Muscle of arm (tissue), 12 donors: ENCODE results near the gene MAN1A1. TPM values are rescaled to one million over a fixed set of nuclear protein-coding genes. Genes with fewer than 3 reads are reported as not detected.

Experiments used
- DNase-seq: peaks from one replicate; pipeline ENCODE4 v3.0.0-alpha.2; 2013
- polyA plus RNA-seq, 12 donors: library from polyadenylated mRNA; unstranded; fragments of 120-200 nt; gene quantifications; one replicate each; pipeline ENCODE4 v1.2.1, GENCODE V29; 2013; ENCODE audit not compliant: insufficient read length in 12 of 12

The MAN1A1 gene
- polyA plus RNA-seq, 12 donors, result 26.5 to 63.0 (median 34.4) TPM; not detected in 1

DNA sequence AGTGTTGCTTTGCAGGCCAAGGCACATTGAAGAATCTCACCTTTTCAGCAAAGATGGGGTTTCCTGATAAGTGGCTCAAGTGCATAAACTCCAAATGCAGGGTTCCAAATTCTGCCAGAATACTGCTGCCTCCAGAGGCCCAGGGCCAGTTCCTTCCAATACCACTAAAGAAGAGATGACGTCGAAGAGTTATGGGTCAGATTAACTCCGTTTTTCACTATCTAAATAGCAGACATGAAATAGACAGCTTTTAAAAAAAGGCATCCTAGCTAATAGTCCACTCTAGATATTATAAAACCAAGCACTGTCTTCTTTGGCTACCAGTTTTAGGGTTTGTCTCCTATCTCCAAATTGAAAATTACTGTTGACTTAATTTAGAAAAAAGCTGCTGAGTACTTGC lies 144.8 kb downstream of the MAN1A1 start:
- no peak for DNase-seq

DNA sequence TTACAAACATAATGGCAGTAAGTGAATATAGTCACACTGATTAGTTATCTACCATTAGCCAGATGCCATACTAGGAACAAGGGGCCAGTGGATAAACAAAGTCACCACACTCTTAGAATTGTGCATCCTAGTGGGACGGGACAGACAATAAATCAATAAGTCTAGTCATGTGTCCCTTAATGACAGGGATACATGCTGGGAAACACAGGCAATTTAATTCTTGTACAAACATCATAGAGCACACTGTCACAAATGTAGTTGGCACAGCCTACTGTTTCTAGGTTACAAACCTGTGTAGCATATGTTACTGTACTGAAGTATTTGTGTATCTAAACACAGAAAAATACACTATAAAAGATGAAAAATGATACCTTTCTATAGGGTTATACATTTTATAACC lies 148.1 kb downstream of the MAN1A1 start:
- no peak for DNase-seq

DNA sequence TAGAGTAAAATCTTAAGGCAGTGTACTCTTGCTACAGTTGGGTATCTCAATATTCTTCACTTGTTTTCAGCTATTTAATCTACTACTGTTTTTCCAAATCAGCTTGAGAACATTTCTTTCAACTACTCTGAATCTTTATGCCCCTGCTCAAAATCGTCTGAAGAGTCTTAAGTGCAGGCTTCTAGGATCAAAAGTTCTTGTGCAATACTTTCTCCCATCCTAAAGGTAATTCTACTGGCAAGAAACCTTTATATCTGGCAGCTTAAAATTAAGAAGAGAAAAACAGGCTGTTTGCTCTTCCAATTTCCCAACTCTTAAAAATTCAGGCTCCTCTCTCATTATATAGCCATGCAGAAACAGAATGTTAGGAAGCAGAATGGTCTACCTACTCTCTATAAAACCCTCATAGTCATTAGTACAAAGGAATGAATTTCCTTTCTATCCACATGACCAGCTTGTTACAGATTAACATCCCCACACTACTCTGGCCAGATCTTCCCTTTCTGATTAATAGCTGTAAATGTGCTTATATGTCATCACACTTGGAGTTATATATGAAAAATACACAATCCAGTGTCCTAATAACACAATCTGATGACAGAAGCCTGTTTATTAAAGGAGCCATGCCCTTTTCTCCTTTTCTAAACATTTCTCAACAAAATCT lies 148.9 kb downstream of the MAN1A1 start:
- DNase-seq, result no peak

DNA sequence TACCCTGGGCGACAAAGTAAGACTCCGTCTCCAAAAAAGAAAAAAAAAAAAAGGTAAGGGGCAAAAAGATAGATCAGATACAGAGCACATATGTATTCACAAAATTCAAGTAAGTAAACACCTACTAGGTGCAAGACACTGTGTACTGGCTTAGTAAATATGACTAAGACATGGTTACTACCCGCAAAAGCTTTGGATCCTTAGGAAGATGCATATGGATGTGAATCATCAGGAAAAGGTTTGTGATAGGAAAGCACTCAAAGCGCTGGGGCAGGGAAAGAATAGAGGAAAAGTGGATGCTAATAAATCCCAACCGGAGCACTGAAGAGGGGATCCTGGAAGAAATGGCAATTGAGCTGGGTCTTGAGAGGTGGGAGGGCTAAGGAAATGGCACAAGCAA lies 152.3 kb downstream of the MAN1A1 start:
- no peak for DNase-seq

DNA sequence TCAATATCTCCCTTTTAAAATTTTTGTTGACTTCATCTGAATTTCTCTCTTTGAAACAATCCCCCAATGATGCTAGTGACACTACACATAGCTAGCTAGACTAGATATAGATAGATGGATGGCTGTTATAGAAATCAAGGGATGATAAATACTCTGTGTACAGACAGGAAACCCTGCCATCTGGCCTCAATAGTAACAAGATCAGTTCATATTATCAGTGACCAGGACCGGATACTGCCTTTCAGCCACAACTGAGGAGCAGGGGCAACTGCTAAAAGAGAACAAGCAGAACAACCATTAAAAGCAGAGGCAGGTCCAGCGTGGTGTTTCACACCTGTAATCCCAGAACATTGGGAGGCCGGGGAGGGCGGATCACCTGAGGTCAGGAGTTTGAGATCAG lies 152.8 kb downstream of the MAN1A1 start:
- DNase-seq, result no peak

DNA sequence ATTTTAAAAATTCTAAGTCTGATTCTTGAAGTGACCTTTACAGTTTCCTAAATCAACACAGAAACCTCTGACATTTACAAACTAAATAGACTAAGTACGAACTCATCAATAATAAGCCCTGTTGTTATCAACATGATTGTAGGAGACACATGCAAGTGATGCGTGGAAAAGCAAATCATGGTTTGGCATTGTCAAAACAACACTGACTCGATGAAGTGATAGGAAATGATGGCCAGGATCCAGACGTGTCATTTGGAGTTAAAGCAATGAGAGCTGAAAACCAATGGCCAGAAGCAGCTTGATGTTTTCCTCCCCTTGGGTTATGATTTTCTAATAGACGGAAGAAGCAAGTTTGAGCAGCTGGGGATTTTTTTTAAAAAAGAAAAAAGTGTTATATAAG lies 153.7 kb downstream of the MAN1A1 start:
- no peak for DNase-seq

DNA sequence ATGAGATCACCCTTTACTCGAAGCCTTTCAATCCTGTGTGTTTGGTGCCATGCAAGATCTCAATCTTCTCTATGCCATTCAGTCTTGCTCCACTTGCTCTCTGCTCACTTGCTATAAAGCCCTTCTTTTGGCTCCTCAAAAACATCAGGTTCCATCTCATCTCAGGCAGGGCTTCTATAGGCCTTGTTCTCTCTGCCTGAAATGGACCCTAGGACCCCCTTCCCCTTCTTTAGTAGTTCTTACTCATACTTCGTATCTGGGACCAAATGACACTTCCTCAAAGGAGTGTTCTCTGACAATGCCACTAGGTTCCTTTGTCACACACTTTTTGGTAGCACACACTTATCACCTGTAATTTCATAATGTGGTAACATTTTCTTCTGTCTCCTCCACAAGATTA lies 154.4 kb downstream of the MAN1A1 start:
- DNase-seq, result no peak

DNA sequence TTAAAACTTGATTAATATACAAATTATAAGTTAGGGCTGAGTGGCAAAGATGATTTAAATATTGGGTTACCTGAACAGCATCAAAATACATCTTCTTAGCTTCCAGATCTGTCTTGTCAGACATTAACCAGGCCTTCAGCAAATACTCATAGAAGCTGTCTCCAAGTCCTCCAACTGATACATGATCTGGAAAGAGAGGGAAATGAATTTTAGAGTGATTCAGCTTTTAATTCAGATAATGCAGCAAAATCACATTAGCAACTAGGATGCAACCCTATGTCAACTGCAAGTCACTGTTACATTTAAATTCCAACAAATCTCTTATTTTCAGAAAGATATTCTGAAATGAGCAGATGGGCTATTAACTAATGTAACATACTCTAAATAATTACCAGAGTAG lies 155.9 kb downstream of the MAN1A1 start:
- no peak for DNase-seq

DNA sequence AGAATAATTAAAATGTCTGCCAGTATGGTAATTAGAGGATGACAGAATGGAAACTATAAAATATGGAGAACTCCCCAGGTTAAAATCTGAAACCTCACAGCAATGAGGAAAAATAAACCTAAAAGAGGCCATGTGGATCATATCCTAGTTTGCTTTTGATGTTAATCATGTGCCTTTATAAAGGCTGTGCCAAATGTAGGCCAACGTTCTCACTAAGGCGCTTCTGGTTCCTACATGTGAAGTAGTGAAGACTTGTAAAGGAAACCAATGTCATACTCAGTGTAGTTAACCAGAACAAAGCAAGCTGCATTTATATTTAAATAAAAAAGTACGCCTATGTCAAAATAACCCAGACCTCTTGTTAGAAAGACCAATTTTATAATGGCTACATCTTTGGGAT lies 157.4 kb downstream of the MAN1A1 start:
- no peak for DNase-seq

DNA sequence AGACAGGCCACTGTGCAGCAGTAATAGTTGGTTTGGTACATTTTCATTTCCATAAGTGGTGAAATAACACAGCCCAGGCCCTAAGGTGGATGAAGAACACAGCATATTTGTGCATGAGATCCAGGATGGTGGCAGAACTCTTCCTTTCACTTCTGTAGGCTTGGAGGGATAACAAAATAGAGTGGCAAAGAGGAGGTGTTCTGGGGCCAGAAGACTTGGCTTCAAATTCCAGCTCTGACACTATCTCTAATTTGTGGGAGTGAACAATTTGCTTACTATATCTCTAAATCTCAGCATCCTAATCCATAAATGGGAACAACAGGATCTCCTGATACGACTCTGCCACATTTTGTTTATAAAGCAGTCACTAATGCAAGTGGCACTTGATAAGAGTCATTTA lies 159.4 kb downstream of the MAN1A1 start:
- no peak for DNase-seq

DNA sequence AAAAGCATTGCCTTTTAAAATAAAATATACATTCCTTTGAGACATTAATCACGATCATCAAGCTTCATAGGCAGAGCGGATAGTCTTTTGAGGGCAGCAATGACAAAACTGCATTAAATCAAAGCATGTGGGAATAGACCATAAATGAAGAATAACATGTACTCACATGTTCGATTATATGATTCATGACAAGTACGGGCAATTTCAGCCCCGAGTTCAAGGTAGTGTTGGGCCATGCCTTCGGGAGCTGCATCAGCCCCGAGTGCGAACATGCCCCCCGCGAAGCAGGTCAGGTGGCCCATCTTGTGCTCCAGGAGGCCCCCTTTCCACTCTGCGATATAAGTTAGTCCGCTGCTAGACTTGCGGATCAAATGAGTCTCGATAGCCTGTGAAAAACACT lies 160.1 kb downstream of the MAN1A1 start:
- DNase-seq, result no peak

DNA sequence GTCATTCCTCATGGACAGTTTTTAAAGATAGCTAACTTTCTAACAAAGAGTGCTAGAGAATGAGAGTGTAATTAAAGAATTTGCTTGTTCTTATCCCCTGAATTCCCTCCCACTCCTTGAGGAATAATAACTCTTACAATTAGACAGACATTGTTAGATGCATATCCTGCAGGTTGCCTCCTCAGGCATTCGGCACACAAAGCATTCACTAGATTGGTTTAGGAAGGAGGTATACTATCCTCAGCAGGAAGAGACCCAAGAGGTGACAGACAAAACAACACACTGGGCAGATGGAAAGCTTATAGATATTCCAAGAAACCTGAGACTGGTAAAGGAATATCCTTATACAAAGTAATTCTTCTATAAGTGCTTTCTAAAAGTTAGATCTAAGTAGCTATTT lies 162.0 kb downstream of the MAN1A1 start:
- no peak for DNase-seq

DNA sequence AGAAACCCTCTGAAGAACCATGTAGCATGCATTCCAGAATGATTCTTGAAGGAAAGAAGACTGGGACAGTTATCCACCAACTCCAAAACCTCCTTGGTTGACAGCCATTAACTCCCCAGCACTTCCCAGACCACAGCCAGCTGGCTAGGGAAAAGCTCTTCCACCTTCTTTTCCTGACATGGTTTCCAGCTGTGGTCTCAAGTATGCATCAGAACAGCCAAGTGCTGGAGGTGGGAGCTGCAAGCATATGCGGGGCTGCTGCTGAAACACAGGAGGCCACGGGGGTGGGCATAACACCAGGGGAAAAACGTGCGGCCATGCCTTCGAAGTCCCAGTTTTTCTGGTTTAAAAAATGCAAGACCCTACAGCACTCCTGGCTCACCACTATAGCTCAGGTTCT lies 163.1 kb downstream of the MAN1A1 start:
- DNase-seq, result no peak

DNA sequence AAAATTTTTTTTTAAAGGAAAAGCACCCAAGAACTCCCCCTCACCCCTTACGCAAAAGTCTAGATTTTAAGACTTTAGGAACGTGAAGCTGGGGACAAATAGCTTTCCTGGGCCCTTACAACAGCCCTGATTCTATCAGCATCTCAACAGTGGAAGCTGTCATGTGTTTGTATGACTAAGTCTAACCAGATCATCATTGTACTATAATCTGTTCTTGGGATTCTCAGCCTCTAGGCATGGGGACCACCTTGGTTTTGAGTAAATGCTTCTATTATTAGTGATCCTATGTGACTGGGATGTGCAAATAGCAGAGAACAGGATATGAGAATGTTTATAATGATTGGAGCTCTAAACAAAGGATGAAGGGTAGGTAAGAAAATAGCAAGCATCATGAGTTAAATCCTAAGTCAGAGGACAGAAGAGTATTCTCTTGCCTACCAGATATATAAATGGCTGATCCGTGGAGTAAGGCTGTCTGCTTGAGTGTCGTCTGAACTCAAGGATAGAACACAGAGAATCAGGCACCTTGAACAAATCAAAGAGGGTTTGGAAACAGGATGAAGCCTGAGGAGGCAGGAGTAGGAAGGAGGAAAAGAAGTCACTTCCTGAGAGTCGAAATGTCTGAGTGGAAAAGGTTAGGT lies 165.4 kb downstream of the MAN1A1 start:
- no peak for DNase-seq

DNA sequence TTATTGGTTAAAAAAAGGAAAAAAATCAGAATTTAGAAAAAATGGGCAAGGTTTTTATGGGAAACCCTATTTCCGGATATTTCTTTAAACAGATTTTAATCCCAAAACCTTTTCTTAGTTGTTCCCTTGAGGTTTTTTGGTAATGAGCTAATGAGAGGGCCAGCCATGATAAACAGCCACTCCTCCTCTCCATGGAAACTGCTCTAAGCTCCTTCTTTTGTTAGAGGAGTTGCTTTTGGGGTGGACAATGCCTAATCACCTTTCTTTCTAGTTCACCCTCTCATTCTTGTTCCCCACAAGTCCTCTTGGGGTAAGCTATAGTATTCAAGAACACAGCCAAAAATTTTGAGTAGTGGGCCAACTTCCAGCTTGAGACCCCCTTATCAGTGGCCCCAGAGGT lies 166.1 kb downstream of the MAN1A1 start:
- no peak for DNase-seq

DNA sequence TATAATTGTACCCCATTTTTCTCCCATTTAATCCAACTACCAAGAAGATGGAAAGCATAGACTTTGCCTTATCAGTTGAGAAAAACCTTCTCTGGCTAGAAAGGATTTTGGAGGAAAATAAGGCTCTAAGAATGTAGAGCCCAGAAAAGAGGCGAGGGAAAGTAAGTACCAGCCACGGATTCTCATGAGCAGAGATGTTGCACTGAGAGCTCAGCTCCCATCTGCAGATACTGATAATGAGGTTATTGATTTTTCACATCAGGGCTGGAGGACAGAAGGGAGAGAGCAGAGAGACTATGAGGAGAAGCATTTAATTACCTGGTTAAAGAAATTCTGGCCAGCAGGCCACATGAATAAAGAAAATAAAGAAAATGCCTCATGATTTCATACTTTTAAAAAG lies 166.7 kb downstream of the MAN1A1 start:
- DNase-seq, result no peak

DNA sequence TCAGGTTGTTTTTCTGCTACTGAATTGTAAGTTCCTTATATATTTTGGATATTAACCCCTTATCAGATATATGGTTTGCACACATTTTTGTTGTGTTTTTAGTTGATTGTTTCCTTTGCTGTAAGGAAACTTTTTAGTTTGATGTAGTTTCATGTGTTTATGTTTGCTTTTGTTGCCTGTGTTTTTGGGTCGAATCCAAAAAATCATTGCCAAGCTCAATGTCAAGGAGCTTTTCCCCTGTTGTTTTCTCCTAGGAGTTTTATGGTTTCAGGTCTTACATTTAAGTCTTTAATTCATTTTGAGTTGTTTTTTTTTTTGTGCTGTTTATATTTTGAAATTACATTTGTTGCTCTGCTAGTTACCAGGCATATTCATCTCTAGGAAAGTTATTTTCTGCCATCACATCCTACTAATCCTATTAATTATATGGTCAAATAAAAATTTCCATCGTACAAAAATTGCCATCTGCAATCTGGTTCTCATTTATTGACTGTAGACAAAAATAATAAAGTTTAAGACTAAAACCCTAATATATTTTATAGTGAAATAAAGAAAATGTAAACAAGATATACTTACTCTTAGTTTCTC lies 167.3 kb downstream of the MAN1A1 start:
- no peak for DNase-seq

DNA sequence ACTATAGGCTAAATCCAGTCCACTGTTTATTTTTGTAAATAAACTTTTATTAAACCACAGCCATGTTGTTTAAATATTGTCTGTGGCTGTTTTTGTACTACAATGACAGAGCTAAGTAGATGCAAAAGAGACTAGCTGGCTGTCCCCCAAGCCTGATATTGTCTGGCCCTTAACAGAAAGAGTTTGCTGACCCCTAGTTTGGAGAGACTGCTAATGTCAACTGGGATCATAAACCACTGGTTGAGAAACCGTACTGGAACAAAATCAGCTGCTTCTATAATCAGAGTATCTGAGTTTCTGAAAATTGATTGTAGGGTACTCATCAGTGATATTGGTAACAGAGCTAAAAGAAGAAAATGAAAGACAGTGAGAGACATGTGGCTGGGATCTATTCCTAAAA lies 168.5 kb downstream of the MAN1A1 start:
- no peak for DNase-seq

DNA sequence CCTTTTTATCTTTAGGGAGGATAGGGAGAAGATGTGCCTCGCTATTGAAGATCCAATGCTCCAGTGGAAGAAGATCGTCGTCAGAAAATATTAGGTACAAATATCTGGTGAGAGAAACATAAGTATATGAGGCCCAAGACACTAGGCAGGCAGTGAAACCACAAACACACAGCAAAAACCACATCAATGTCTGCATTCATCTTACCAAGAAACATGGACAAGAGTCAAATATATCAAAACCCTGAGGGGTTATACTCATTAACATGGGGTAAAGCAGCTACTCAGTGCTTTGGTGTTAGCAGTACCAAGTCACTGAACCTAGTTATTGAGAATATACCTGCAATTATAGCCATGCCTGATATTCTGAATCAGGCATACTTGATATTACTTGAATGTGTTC lies 169.7 kb downstream of the MAN1A1 start:
- DNase-seq, result no peak

DNA sequence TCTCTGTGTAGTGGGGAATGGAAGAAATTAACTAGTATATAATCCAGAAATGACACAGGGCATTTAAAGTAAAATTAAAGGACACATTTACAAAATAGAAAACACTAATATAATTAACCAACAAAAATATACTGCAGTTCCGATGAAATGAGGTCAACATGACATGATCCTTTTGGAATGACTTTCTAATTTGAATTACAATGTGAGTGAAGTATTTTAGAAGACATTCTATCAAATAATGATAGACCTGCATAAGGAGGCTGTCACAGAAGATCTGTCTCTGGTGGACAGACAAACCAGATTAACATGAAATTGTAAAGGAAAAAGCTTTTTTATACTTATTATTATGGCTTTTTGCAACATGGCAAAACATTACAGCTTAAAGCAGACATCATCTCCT lies 170.5 kb downstream of the MAN1A1 start:
- no peak for DNase-seq

DNA sequence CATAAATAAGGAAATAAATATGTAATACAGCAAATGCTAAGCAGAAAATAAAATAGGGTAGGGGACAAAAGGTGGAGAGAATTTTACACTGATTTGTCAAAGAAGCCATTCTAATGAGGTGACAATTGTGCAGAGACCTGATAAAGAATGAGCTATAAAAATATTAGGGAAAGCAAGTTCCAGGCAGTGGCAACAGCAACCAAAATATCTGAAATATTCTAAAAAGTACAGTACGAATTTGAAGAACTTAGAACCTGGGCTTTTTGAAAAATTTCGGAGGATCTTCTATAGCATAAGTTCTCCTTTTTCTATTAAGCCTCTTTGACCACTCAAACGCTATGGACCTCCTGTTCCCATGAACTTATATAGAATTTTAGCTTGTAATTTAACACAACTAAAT lies 173.1 kb downstream of the MAN1A1 start:
- no peak for DNase-seq

DNA sequence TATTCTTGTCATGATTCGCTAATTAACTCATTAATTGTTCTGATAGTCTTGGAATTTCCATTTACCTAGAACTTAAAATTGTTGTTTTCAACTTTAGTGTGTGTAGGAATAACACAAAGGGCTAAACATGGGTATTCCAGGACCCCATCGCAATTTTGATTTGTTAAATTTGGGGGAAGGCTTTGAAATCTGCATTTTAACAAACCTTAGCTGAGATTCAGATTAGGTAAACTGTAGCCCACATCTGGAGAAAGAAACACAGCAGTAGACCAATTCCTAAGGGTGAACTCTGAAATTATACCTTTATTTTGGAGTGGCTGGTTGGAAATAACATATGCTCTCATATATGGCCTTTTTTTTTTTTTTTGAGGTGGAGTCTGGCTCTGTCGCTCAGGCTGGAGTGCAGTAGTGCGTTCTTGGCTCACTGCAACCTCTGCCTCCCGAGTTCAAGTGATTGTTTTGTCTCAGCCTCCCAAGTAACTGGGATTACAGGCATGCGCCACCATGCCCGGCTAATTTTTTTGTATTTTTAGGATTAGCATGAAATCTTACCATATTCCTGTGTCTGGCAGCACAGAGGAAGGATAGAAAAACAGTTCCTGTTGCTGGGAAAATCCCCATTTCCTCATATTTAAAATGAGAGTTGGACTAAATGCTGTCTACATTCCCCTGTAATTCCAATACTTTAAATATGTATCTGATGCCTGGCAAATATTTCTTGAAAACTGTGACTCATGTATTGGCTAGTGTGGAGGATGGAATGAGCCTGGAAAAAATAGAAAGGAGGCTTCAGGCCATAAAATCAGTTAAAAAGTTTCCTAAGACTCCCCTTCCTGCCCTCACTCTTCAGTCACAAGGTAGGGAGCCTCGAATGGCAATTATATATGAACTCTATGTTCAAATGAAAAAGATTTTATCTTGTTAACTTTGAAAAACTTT lies 174.4 kb downstream of the MAN1A1 start:
- DNase-seq, result no peak

DNA sequence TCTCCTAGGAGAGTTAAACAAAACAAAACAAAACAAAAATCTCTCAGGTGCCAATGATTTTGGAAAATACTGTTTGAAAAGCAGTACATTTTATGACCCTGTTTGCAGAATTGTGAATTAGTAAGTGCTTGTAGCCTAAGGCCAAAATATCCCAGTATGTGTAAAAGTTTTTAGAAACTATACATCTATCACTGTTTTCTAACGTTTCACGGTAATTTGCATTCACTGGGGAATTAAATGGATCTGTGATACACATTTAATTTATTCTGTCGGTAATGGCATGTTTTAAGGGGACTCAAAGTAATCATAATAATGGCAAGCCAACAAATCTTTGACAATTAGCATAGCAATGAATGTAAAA lies 175.5 kb downstream of the MAN1A1 start:
- DNase-seq, result no peak
